Esophagus muscularis mucosa (tissue), 3 donors: ENCODE results near the gene IL17REL.

Source experiments
- CTCF ChIP-seq, 3 experiments: fragments of 200-600 bp in 2 of 3; fragments of 450-650 bp in 1 of 3; sonication (generic) in 2 of 3; IDR thresholded peaks; one replicate each; pipeline ENCODE4 v1.5.1; 2017 to 2019; ENCODE audit warnings: antibody characterized with exemption in 3 of 3, mild to moderate bottlenecking in 2 of 3, moderate library complexity in 1 of 3
- POLR2A ChIP-seq: fragments of 450-650 bp; IDR thresholded peaks from one replicate; pipeline ENCODE4 v1.6.1; 2017; ENCODE audit warnings: antibody characterized with exemption, moderate library complexity, mild to moderate bottlenecking, low read depth

GRCh38 chr22:50056214-50056972 lies 43.8 kb upstream of the IL17REL start:
- TF ChIP-seq CTCF (IDR thresholded peaks at IDR 0.05) (no peak), POLR2A (no peak)
